HCT116 (cell line): ENCODE measurements around the gene METTL17.
"Not testable (repeated sequence)": the region's sequence is repeated elsewhere in the genome, so short reads cannot be mapped to it uniquely, and the experiment has no call there.

Experiments used
- ATF3 ChIP-seq: IDR thresholded peaks from 2 replicates; pipeline ENCODE4 v1.6.1; 2012
- CEBPB ChIP-seq: IDR thresholded peaks from 2 replicates; pipeline ENCODE4 v1.6.1; 2012; ENCODE audit warnings: low read depth
- ELF1 ChIP-seq: IDR thresholded peaks from 2 replicates; pipeline ENCODE4 v1.6.1; 2012; ENCODE audit warnings: low read depth, borderline replicate concordance
- EZH2 ChIP-seq: fragments of 200-600 bp; sonication (generic); IDR thresholded peaks from 2 replicates; pipeline ENCODE4 v1.6.1; 2017; ENCODE audit warnings: antibody characterized with exemption, mixed run types
- FOSL1 ChIP-seq: IDR thresholded peaks from 2 replicates; pipeline ENCODE4 v1.6.1; 2012; ENCODE audit warnings: low read depth
- JUND ChIP-seq: IDR thresholded peaks from 2 replicates; pipeline ENCODE4 v1.6.1; 2012
- POLR2A ChIP-seq: IDR thresholded peaks from 2 replicates; pipeline ENCODE4 v1.7.0; 2011; ENCODE audit warnings: borderline replicate concordance; ENCODE audit not compliant: insufficient read depth, insufficient read length; ENCODE audit errors: extremely low read depth
- POLR2AphosphoS5 ChIP-seq: IDR thresholded peaks from 2 replicates; pipeline ENCODE4 v1.6.1; 2011; ENCODE audit warnings: mild to moderate bottlenecking, low read depth, low read length, moderate library complexity
- RAD21 ChIP-seq: IDR thresholded peaks from 2 replicates; pipeline ENCODE4 v1.6.1; 2012; ENCODE audit warnings: low read depth, mild to moderate bottlenecking
- TCF7L2 ChIP-seq: IDR thresholded peaks from 2 replicates; pipeline ENCODE4 v1.7.0; 2011; ENCODE audit warnings: borderline replicate concordance, inconsistent platforms; ENCODE audit not compliant: insufficient read depth, insufficient read length; ENCODE audit errors: extremely low read depth
- YY1 ChIP-seq: IDR thresholded peaks from 2 replicates; pipeline ENCODE4 v1.6.1; 2011; ENCODE audit warnings: low read length, low read depth, moderate library complexity, mild to moderate bottlenecking; ENCODE audit not compliant: insufficient replicate concordance; ENCODE audit errors: extremely low read depth
- TF ChIP-seq, protein P1 (sequence below), 3 experiments: fragments of 200-600 bp in 1 of 3; sonication (generic) in 1 of 3; IDR thresholded peaks in 2 of 3; conservative IDR thresholded peaks in 1 of 3; 2 replicates each; pipeline ENCODE4 v1.5.1; 2012 to 2017; ENCODE audit warnings: low read depth in 2 of 3, low read length in 2 of 3, antibody characterized with exemption in 1 of 3, borderline replicate concordance in 1 of 3, control low read depth in 1 of 3, mild to moderate bottlenecking in 1 of 3, mixed read lengths in 1 of 3, mixed run types in 1 of 3, moderate library complexity in 1 of 3; ENCODE audit not compliant: insufficient read depth in 1 of 3

DNA sequence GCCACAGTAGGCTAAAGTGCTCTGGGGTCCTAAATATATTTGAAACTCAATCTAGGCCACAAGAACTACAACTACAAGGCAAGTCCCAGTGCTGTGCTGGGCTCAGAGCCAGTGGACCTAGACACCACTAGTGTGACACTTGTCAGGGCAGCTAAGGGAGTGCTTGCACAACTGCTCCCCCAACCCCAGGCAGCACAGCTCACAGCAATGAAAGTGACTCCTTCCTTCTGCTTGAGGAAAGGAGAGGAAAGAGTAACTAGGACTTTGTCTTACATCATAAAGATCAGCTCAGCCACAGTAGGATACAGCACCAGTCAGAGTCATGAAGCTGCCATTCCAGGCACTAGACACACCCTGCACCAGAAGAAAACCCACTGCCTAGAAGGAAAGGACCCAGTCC lies 30.8 kb upstream of the METTL17 start:
- TF ChIP-seq POLR2AphosphoS5, JUND, RAD21, EZH2, POLR2A, CEBPB, ELF1, FOSL1, ATF3, YY1, TCF7L2: not testable (repeated sequence)
- TF ChIP-seq, protein P1, sequence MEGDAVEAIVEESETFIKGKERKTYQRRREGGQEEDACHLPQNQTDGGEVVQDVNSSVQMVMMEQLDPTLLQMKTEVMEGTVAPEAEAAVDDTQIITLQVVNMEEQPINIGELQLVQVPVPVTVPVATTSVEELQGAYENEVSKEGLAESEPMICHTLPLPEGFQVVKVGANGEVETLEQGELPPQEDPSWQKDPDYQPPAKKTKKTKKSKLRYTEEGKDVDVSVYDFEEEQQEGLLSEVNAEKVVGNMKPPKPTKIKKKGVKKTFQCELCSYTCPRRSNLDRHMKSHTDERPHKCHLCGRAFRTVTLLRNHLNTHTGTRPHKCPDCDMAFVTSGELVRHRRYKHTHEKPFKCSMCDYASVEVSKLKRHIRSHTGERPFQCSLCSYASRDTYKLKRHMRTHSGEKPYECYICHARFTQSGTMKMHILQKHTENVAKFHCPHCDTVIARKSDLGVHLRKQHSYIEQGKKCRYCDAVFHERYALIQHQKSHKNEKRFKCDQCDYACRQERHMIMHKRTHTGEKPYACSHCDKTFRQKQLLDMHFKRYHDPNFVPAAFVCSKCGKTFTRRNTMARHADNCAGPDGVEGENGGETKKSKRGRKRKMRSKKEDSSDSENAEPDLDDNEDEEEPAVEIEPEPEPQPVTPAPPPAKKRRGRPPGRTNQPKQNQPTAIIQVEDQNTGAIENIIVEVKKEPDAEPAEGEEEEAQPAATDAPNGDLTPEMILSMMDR (IDR thresholded peaks at IDR 0.05 in 2 of 3, conservative IDR thresholded peaks at IDR 0.05 in 1 of 3; ENCODE audit: borderline replicate concordance in 1 of 3, insufficient read depth in 1 of 3, low read depth in 2 of 3, low read length in 2 of 3), result not testable (repeated sequence)
